TTC549 (cell line): ENCODE data around the gene NMUR1.

Experiments used
- FAIRE-seq: peaks from 2 replicates; lab custom pipeline; 2012; peaks lifted over from hg19 to GRCh38; lab: Jason Lieb, UNC

The NMUR1 gene

GRCh38 chr2:231554327-231554726 lies 24.1 kb upstream of the NMUR1 start:
- FAIRE-seq: no peak

GRCh38 chr2:231552752-231553151 lies 22.5 kb upstream of the NMUR1 start:
- no peak for FAIRE-seq

- no peak for FAIRE-seq
These were observed 19.4 kb upstream of the NMUR1 start for GRCh38 chr2:231549446-231550239.

GRCh38 chr2:231548752-231549151 lies 18.5 kb upstream of the NMUR1 start:
- no peak for FAIRE-seq

- no peak for FAIRE-seq
These were observed 17.3 kb upstream of the NMUR1 start for GRCh38 chr2:231547315-231548110.

- no peak for FAIRE-seq
These were observed 15.9 kb upstream of the NMUR1 start for GRCh38 chr2:231546014-231546715.

- no peak for FAIRE-seq
These were observed 15.1 kb upstream of the NMUR1 start for GRCh38 chr2:231545105-231545902.

GRCh38 chr2:231542136-231542535 lies 11.9 kb upstream of the NMUR1 start:
- no peak for FAIRE-seq

- no peak for FAIRE-seq
These were observed 11.4 kb upstream of the NMUR1 start for GRCh38 chr2:231541645-231542044.

GRCh38 chr2:231539991-231540390 lies 9.7 kb upstream of the NMUR1 start:
- no peak for FAIRE-seq

GRCh38 chr2:231535961-231536360 lies 5.7 kb upstream of the NMUR1 start:
- no peak for FAIRE-seq

GRCh38 chr2:231533777-231534125 lies 3.5 kb upstream of the NMUR1 start:
- FAIRE-seq: no peak

GRCh38 chr2:231533086-231533776 lies 3.0 kb upstream of the NMUR1 start:
- no peak for FAIRE-seq

- no peak for FAIRE-seq
These were observed 2.5 kb upstream of the NMUR1 start for GRCh38 chr2:231532756-231533035.

- FAIRE-seq: no peak
These were observed 1.9 kb upstream of the NMUR1 start for GRCh38 chr2:231531883-231532755.

- FAIRE-seq: no peak
These were observed 1.2 kb upstream of the NMUR1 start for GRCh38 chr2:231531466-231531865.

GRCh38 chr2:231528636-231529030 lies 1.6 kb downstream of the NMUR1 start:
- FAIRE-seq: no peak

GRCh38 chr2:231527955-231528635 lies 2.1 kb downstream of the NMUR1 start:
- no peak for FAIRE-seq

- FAIRE-seq: no peak
These were observed 3.2 kb downstream of the NMUR1 start for GRCh38 chr2:231527091-231527395.

- no peak for FAIRE-seq
These were observed 3.7 kb downstream of the NMUR1 start for GRCh38 chr2:231526341-231527090.
